Small intestine (tissue), 7 donors: Measurements from ENCODE around the gene HIF1AN. TPM values are rescaled to one million over a fixed set of nuclear protein-coding genes. Genes with fewer than 3 reads are reported as not detected.
A peak's percentile ranks its signal among the peaks of the same experiment; 100 is the strongest.

Source experiments
- DNase-seq, 2 donors: peaks; one replicate each; pipeline versions ENCODE4 v3.0.0 to v3.0.0-alpha.2; 2013
- FAIRE-seq: peaks from 2 replicates; lab custom pipeline; 2012; peaks lifted over from hg19 to GRCh38; lab: Jason Lieb, UNC
- H3K27ac ChIP-seq, 3 donors: one replicate each; pipeline ENCODE4 v1.5.1; 2013; ENCODE audit warnings: low read length in 2 of 3, mild to moderate bottlenecking in 2 of 3, control low read depth in 1 of 3, inconsistent platforms in 1 of 3, low read depth in 1 of 3, moderate library complexity in 1 of 3
- H3K27me3 ChIP-seq, 3 donors: one replicate each; pipeline ENCODE4 v1.6.1; 2013; ENCODE audit warnings: low read length in 3 of 3, inconsistent platforms in 1 of 3; ENCODE audit not compliant: control insufficient read depth in 3 of 3, insufficient read depth in 3 of 3
- H3K36me3 ChIP-seq, 3 donors: one replicate each; pipeline ENCODE4 v1.6.1; 2013; ENCODE audit warnings: low read length in 3 of 3, inconsistent platforms in 1 of 3, low read depth in 1 of 3, mild to moderate bottlenecking in 1 of 3, moderate library complexity in 1 of 3; ENCODE audit not compliant: control insufficient read depth in 3 of 3, insufficient read depth in 2 of 3
- H3K4me1 ChIP-seq, 3 donors: one replicate each; pipeline ENCODE4 v1.6.1; 2013; ENCODE audit warnings: low read length in 2 of 3, inconsistent platforms in 1 of 3, low read depth in 1 of 3, mild to moderate bottlenecking in 1 of 3, moderate library complexity in 1 of 3; ENCODE audit not compliant: control insufficient read depth in 3 of 3, insufficient read depth in 2 of 3
- H3K4me3 ChIP-seq, 3 donors: one replicate each; pipeline ENCODE4 v1.5.1; 2013; ENCODE audit warnings: low read length in 3 of 3, control low read depth in 1 of 3, inconsistent platforms in 1 of 3, low read depth in 1 of 3, mild to moderate bottlenecking in 1 of 3, moderate library complexity in 1 of 3
- H3K9me3 ChIP-seq, 2 donors: one replicate each; pipeline ENCODE4 v1.6.1; 2013; ENCODE audit warnings: low read depth in 1 of 2, low read length in 1 of 2; ENCODE audit not compliant: control insufficient read depth in 2 of 2, insufficient read depth in 1 of 2
- WGBS, 3 donors: extraction: QIAGEN DNeasy Blood & Tissue Kit; methylation state at CpG; one replicate each; pipeline ENCODE4 v1.1.7; 2013; 5-methylcytosine and 5-hydroxymethylcytosine counted together
- polyA plus RNA-seq, 4 donors: library from polyadenylated mRNA; stranded (reverse) in 3 of 4; unstranded in 1 of 4; fragments of 200-250 nt in 3 of 4; fragments of 120-200 nt in 1 of 4; gene quantifications; one replicate each; pipeline versions ENCODE4 v1.2.1 to v1.2.3, GENCODE V29; 2013
- donor health status: healthy with polysubstance abuse.
- donor health status: control.
- donor health status: control.
- donor health status: Bipolar disorder and iron deficiency.
- donor health status: healthy.

The HIF1AN gene
- polyA plus RNA-seq, 4 donors, result 4.2 to 30.5 (median 6.3) TPM

- DNase-seq (no peak), FAIRE-seq (no peak)
- H3K36me3 ChIP-seq, result peaks cover 2 to 40% (median 11%) of the 10 kb centered on the region in 3 donors
- no peak overlapping the region for H3K27ac ChIP-seq
- H3K9me3 ChIP-seq, result no peaks in the 10 kb centered on the region
- no peak overlapping the region for H3K4me3 ChIP-seq
- H3K27me3 ChIP-seq, result peaks cover 0 to 15% (median 0%) of the 10 kb centered on the region in 3 donors
- H3K4me1 ChIP-seq, result peaks cover 0 to 7% (median 0%) of the 10 kb centered on the region in 3 donors
- WGBS, 3 donors, result 96 to 98% (median 97%) methylated on average over 9 of the region's 9 CpGs
Measured at GRCh38 chr10:100522945-100523344, 12.8 kb upstream of the HIF1AN start.

GRCh38 chr10:100524206-100524605 lies 11.5 kb upstream of the HIF1AN start:
- peaks cover 0 to 10% (median 0%) of the 10 kb centered on the region in 3 donors for H3K27me3 ChIP-seq
- DNase-seq, result no peak
- peaks cover 2 to 40% (median 11%) of the 10 kb centered on the region in 3 donors for H3K36me3 ChIP-seq
- WGBS, 3 donors, result 90 to 94% (median 92%) methylated on average over 6 of the region's 6 CpGs
- H3K4me3 ChIP-seq, result no peak overlapping the region
- peaks cover 0 to 2% (median 2%) of the 10 kb centered on the region in 3 donors for H3K4me1 ChIP-seq
- no peaks in the 10 kb centered on the region for H3K9me3 ChIP-seq
- FAIRE-seq, result no peak
- no peak overlapping the region for H3K27ac ChIP-seq

- no peak for FAIRE-seq
Measured at GRCh38 chr10:100524638-100525037, 11.1 kb upstream of the HIF1AN start.

DNA sequence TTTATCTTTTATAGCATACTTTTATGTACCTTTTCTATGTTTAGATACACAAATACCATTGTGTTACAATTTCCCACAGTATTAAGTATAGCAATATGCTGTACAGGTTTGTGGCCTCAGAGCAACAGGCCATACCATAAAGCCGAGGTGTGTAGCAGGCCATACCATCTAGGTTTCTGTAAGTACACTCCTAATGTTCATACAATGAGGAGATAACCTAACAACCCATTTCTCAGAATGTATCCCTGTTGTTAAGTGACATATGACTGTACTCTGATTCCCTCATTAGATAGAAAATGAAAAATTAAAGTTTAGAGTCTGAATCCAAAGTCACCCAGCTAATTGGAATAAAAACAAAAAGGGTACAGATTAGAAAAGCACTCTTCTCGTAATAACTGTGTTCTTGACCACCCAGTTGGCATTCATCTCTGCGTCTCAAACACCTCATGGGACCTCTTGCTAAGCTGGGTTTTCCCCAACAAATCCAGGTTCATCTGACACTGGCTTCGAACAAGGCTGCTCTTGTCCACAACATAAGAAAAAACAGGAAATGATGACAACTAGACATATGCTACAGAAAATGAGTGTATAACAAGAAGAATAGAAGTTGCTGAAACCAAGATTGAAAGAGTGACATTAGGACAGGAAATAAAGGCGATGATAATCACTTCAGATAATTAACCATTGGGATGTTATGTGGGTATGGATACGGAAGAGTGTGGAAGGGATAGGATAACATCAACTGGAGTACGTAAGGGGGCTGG lies 7.4 kb upstream of the HIF1AN start:
- WGBS, 3 donors, result 44 to 52% (median 47%) methylated on average over 7 of the region's 7 CpGs
- Histone ChIP-seq H3K4me3 (peak overlapping the region in 2 of 3 donors; percentile 68 to 90), H3K27ac (no peak overlapping the region), H3K4me1 (peaks cover 0 to 5% (median 2%) of the 10 kb centered on the region in 3 donors), H3K27me3 (no peaks in the 10 kb centered on the region), H3K36me3 (peaks cover 2 to 35% (median 11%) of the 10 kb centered on the region in 3 donors), H3K9me3 (no peaks in the 10 kb centered on the region)
- DNase-seq, result no peak
- FAIRE-seq, result no peak

More at GRCh38 chr10:100524638-100525037, 11.1 kb upstream of the HIF1AN start:
- Histone ChIP-seq H3K36me3 (peaks cover 2 to 40% (median 11%) of the 10 kb centered on the region in 3 donors), H3K4me1 (peaks cover 0 to 2% (median 0%) of the 10 kb centered on the region in 3 donors), H3K9me3 (no peaks in the 10 kb centered on the region), H3K27me3 (peaks cover 0 to 6% (median 0%) of the 10 kb centered on the region in 3 donors), H3K27ac (no peak overlapping the region), H3K4me3 (no peak overlapping the region)
- WGBS, 3 donors, result 79 to 95% (median 90%) methylated on average over 2 of the region's 2 CpGs
- no peak for DNase-seq

- H3K27ac ChIP-seq, result peak overlapping the region; percentile 27 to 76 (median 52)
- peaks cover 0 to 5% (median 2%) of the 10 kb centered on the region in 3 donors for H3K4me1 ChIP-seq
- peaks cover 2 to 31% (median 11%) of the 10 kb centered on the region in 3 donors for H3K36me3 ChIP-seq
- DNase-seq (peak in 1 of 2 donors; percentile 36), FAIRE-seq (no peak)
- peak overlapping the region; percentile 68 to 90 (median 73) for H3K4me3 ChIP-seq
- WGBS, 3 donors, result 1 to 2% (median 1%) methylated on average over 18 of the region's 18 CpGs
- H3K27me3 ChIP-seq, result no peaks in the 10 kb centered on the region
- no peaks in the 10 kb centered on the region for H3K9me3 ChIP-seq
Measured at GRCh38 chr10:100528921-100529474, 6.7 kb upstream of the HIF1AN start.

GRCh38 chr10:100529475-100530298 lies 6.1 kb upstream of the HIF1AN start, which contains the start of gene NDUFB8:
NDUFB8 (minus strand) TSS chr10:100529871; CDS start chr10:100529851, 20 bp downstream.
- 0 to 1% (median 1%) methylated on average over 42 to 43 of the region's 43 CpGs for WGBS, 3 donors
- peak within 1 kb of the TSS; percentile 27 to 76 (median 52) for H3K27ac ChIP-seq
- H3K4me1 ChIP-seq, result peaks cover 0 to 5% (median 2%) of the 10 kb centered on the region in 3 donors
- H3K9me3 ChIP-seq, result no peaks in the 10 kb centered on the region
- H3K27me3 ChIP-seq, result no peaks in the 10 kb centered on the region
- H3K36me3 ChIP-seq, result peaks cover 2 to 24% (median 11%) of the 10 kb centered on the region in 3 donors
- FAIRE-seq, result no peak
- peak within 1 kb of the TSS; percentile 68 to 90 (median 73) for H3K4me3 ChIP-seq
- DNase-seq, result peak; percentile 94 to 96

- Histone ChIP-seq H3K27ac (no peak overlapping the region), H3K4me1 (peaks cover 4 to 15% (median 7%) of the 10 kb centered on the region in 3 donors), H3K27me3 (no peaks in the 10 kb centered on the region), H3K36me3 (peaks cover 0 to 9% (median 2%) of the 10 kb centered on the region in 3 donors), H3K4me3 (no peak overlapping the region), H3K9me3 (no peaks in the 10 kb centered on the region)
- no peak for DNase-seq
- no peak for FAIRE-seq
Measured at GRCh38 chr10:100531761-100532160, 4.0 kb upstream of the HIF1AN start.

DNA sequence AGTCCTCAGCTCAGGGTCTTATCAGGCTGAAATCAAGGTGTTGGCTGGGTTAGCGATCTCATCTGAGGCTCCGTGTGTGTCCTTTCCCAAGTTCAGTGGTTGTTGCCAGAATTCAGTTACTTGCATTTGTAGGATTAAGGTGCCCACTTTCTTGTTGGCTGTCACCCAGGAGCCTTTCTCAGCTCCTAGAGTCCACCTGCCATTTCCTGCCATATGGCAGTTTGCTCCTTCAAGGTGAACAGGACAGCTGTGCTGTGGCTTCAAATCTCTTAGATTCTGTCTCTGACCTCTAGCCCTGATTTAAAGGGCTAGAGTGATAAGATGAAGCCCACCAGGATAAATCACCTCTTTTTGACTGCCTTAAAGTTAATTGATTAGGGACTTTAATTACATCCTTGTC lies 1.0 kb upstream of the HIF1AN start:
- Histone ChIP-seq H3K27ac (no peak overlapping the region), H3K9me3 (no peaks in the 10 kb centered on the region), H3K36me3 (peaks cover 0 to 11% (median 5%) of the 10 kb centered on the region in 3 donors), H3K4me3 (no peak overlapping the region), H3K4me1 (peaks cover 4 to 20% (median 11%) of the 10 kb centered on the region in 3 donors), H3K27me3 (no peaks in the 10 kb centered on the region)
- WGBS, 3 donors, result 19 to 56% (median 27%) methylated on average over 2 of the region's 2 CpGs
- DNase-seq, result no peak
- no peak for FAIRE-seq
